K562 treated with DMSO at 1 percent for 24 hours (cell line): Measurements from ENCODE around the gene FIP1L1. TPM values are rescaled to one million over a fixed set of nuclear protein-coding genes. Genes with fewer than 3 reads are reported as not detected.

ENCODE experiments used
- total RNA-seq: library from RNA; unstranded; fragments of 300-600 nt; gene quantifications from 2 replicates; pipeline ENCODE4 v1.2.3, GENCODE V29; 2022; ENCODE audit warnings: low read depth; ENCODE audit not compliant: insufficient read depth

Gene FIP1L1
- 52.0 and 67.6 TPM in 2 replicates for total RNA-seq

GRCh38 chr4:53377319-53378170, at the start of gene FIP1L1:
TSS of gene FIP1L1 (plus strand) at chr4:53377641. CDS start at chr4:53377839, 198 bp downstream.

GRCh38 chr4:53365486-53366300, 11.7 kb upstream of the FIP1L1 start, which contains the start of gene SCFD2:
TSS of gene SCFD2 (minus strand) at chr4:53366061.

Other genes starting within 250 kb of the FIP1L1 start
- gene SCFD2, start 11.6 kb upstream of the FIP1L1 start, total RNA-seq = 10.0 and 11.1 TPM in 2 replicates
- 4.5 TPM in 2 replicates for gene LNX1, start 213.8 kb downstream of the FIP1L1 start, total RNA-seq